Activated naive CD8-positive, alpha-beta T cell treated with anti-CD3 and anti-CD28 coated beads, Interleukin-2, amount 10 ng/mL, durations not matched to agents 7 days and 5 days (primary cell): ENCODE data around the gene TNFSF8. TPM values are rescaled to one million over a fixed set of nuclear protein-coding genes. Genes with fewer than 3 reads are reported as not detected.

Experiments
- ATAC-seq: fragments of 150-1000 bp; cut with Tn5 transposase; one replicate; pipeline ENCODE4 v1.10.0; 2021; ENCODE audit warnings: low read depth, moderate library complexity
- POLR2A ChIA-PET: fragments of 350-600 bp; sonication (Branson Sonifier 250); formaldehyde crosslinking; loops from one replicate; lab custom pipeline; 2021; ENCODE audit warnings: antibody characterized with exemption; lab: Charles Lee
- DNase-seq: peaks from one replicate; pipeline ENCODE4 v3.0.0; 2021
- H3K27ac Mint-ChIP-seq: one replicate; pipeline ENCODE4 v1.8.0; 2022; ENCODE audit warnings: mild to moderate bottlenecking, mixed read lengths
- H3K27me3 Mint-ChIP-seq: one replicate; pipeline ENCODE4 v1.8.0; 2022; ENCODE audit warnings: mild to moderate bottlenecking, moderate library complexity, mixed read lengths
- H3K36me3 Mint-ChIP-seq: one replicate; pipeline ENCODE4 v1.8.0; 2021; ENCODE audit warnings: mild to moderate bottlenecking, mixed read lengths
- H3K4me1 Mint-ChIP-seq: one replicate; pipeline ENCODE4 v1.8.0; 2021; ENCODE audit warnings: mixed read lengths
- H3K4me3 Mint-ChIP-seq: one replicate; pipeline ENCODE4 v1.8.0; 2022; ENCODE audit warnings: mild to moderate bottlenecking, moderate library complexity, mixed read lengths
- H3K9me3 Mint-ChIP-seq: one replicate; pipeline ENCODE4 v1.8.0; 2021; ENCODE audit warnings: mixed read lengths
- total RNA-seq, 2 experiments: library from RNA; stranded (reverse); gene quantifications; one replicate each; pipeline ENCODE4 v1.2.3, GENCODE V29; 2021

Gene TNFSF8
- total RNA-seq, 2 experiments from 2014 or later, result 54.2 to 56.4 TPM

GRCh38 chr9:114878879-114879564, 51.4 kb downstream of the TNFSF8 start:
- no peak for ATAC-seq
- H3K9me3 Mint-ChIP-seq, result peaks cover 23% of the 10 kb centered on the region
- no peak overlapping the region for H3K27ac Mint-ChIP-seq
- POLR2A ChIA-PET, result interaction anchor here (0.5 kb wide), 1 partner anchor 164 kb away, joined by 3 read pairs; no protein-coding TSS in a partner anchor
- H3K4me1 Mint-ChIP-seq, result no peaks in the 10 kb centered on the region
- no peaks in the 10 kb centered on the region for H3K27me3 Mint-ChIP-seq
- H3K4me3 Mint-ChIP-seq, result no peak overlapping the region
- DNase-seq, result no peak
- H3K36me3 Mint-ChIP-seq, result peaks cover 25% of the 10 kb centered on the region

- POLR2A ChIA-PET, result interaction anchor here (1.2 to 1.4 kb wide), 2 partner anchors 19 to 29 kb away, joined by 4 to 5 read pairs; no protein-coding TSS in a partner anchor
- Mint-ChIP-seq H3K36me3 (peaks cover 35% of the 10 kb centered on the region), H3K9me3 (peaks cover 13% of the 10 kb centered on the region), H3K27me3 (no peaks in the 10 kb centered on the region), H3K4me1 (peaks cover 9% of the 10 kb centered on the region), H3K4me3 (peak overlapping the region; percentile 40), H3K27ac (peak overlapping the region; percentile 79)
- ATAC-seq (peak; percentile 60), DNase-seq (peak; percentile 48)
These were observed 60.5 kb downstream of the TNFSF8 start for GRCh38 chr9:114869845-114870244.

- Mint-ChIP-seq H3K27me3 (no peaks in the 10 kb centered on the region), H3K27ac (peak overlapping the region; percentile 79), H3K9me3 (peaks cover 14% of the 10 kb centered on the region), H3K4me3 (no peak overlapping the region), H3K36me3 (peaks cover 37% of the 10 kb centered on the region), H3K4me1 (peaks cover 10% of the 10 kb centered on the region)
- POLR2A ChIA-PET, result interaction anchor here (1.2 to 1.4 kb wide), 2 partner anchors 20 to 30 kb away, joined by 4 to 5 read pairs; no protein-coding TSS in a partner anchor
- DNase-seq (no peak), ATAC-seq (no peak)
These were observed 61.0 kb downstream of the TNFSF8 start for GRCh38 chr9:114869378-114869777.

- POLR2A ChIA-PET, result no interaction called here
- no peak overlapping the region for H3K27ac Mint-ChIP-seq
- peaks cover 10% of the 10 kb centered on the region for H3K9me3 Mint-ChIP-seq
- no peaks in the 10 kb centered on the region for H3K27me3 Mint-ChIP-seq
- no peak for ATAC-seq
- H3K4me3 Mint-ChIP-seq, result no peak overlapping the region
- no peak for DNase-seq
- H3K36me3 Mint-ChIP-seq, result peaks cover 34% of the 10 kb centered on the region
- peaks cover 14% of the 10 kb centered on the region for H3K4me1 Mint-ChIP-seq
These were observed 63.1 kb downstream of the TNFSF8 start for GRCh38 chr9:114867327-114867726.

- no peak for ATAC-seq
- H3K4me3 Mint-ChIP-seq, result no peak overlapping the region
These were observed 65.9 kb downstream of the TNFSF8 start for GRCh38 chr9:114864471-114864870.

GRCh38 chr9:114861922-114862605, 68.3 kb downstream of the TNFSF8 start:
- Mint-ChIP-seq H3K27me3 (no peaks in the 10 kb centered on the region), H3K9me3 (peaks cover 10% of the 10 kb centered on the region), H3K4me1 (peaks cover 13% of the 10 kb centered on the region), H3K27ac (no peak overlapping the region), H3K36me3 (peaks cover 20% of the 10 kb centered on the region), H3K4me3 (no peak overlapping the region)
- DNase-seq, result no peak
- POLR2A ChIA-PET, result interaction anchor here (0.9 kb wide), 1 partner anchor 24 kb away, joined by 3 read pairs; no protein-coding TSS in a partner anchor
- no peak for ATAC-seq

More at GRCh38 chr9:114864471-114864870, 65.9 kb downstream of the TNFSF8 start:
- H3K4me1 Mint-ChIP-seq, result peaks cover 15% of the 10 kb centered on the region
- peaks cover 15% of the 10 kb centered on the region for H3K36me3 Mint-ChIP-seq
- DNase-seq, result no peak
- H3K27me3 Mint-ChIP-seq, result no peaks in the 10 kb centered on the region
- H3K9me3 Mint-ChIP-seq, result peaks cover 7% of the 10 kb centered on the region
- POLR2A ChIA-PET, result no interaction called here
- no peak overlapping the region for H3K27ac Mint-ChIP-seq

- no peak overlapping the region for H3K27ac Mint-ChIP-seq
- POLR2A ChIA-PET, result interaction anchor here (0.9 kb wide), 1 partner anchor 25 kb away, joined by 3 read pairs; no protein-coding TSS in a partner anchor
- no peaks in the 10 kb centered on the region for H3K27me3 Mint-ChIP-seq
- H3K4me1 Mint-ChIP-seq, result peaks cover 13% of the 10 kb centered on the region
- peaks cover 13% of the 10 kb centered on the region for H3K9me3 Mint-ChIP-seq
- no peak for ATAC-seq
- no peak overlapping the region for H3K4me3 Mint-ChIP-seq
- no peak for DNase-seq
- H3K36me3 Mint-ChIP-seq, result peaks cover 23% of the 10 kb centered on the region
These were observed 69.1 kb downstream of the TNFSF8 start for GRCh38 chr9:114861273-114861672.

GRCh38 chr9:114860187-114860586, 70.2 kb downstream of the TNFSF8 start:
- Mint-ChIP-seq H3K27ac (no peak overlapping the region), H3K36me3 (peaks cover 22% of the 10 kb centered on the region), H3K9me3 (peaks cover 15% of the 10 kb centered on the region), H3K4me1 (peaks cover 13% of the 10 kb centered on the region), H3K27me3 (no peaks in the 10 kb centered on the region), H3K4me3 (no peak overlapping the region)
- POLR2A ChIA-PET, result no interaction called here
- DNase-seq (no peak), ATAC-seq (no peak)

GRCh38 chr9:114856942-114857315, 73.5 kb downstream of the TNFSF8 start:
- DNase-seq (no peak), ATAC-seq (no peak)
- Mint-ChIP-seq H3K36me3 (peaks cover 14% of the 10 kb centered on the region), H3K9me3 (peaks cover 9% of the 10 kb centered on the region), H3K4me3 (no peak overlapping the region), H3K27ac (no peak overlapping the region), H3K4me1 (peaks cover 5% of the 10 kb centered on the region), H3K27me3 (no peaks in the 10 kb centered on the region)
- POLR2A ChIA-PET, result no interaction called here

GRCh38 chr9:114856215-114856941, 74.0 kb downstream of the TNFSF8 start:
- Mint-ChIP-seq H3K4me3 (no peak overlapping the region), H3K27me3 (no peaks in the 10 kb centered on the region), H3K36me3 (peaks cover 15% of the 10 kb centered on the region), H3K9me3 (peaks cover 10% of the 10 kb centered on the region), H3K4me1 (peaks cover 5% of the 10 kb centered on the region), H3K27ac (no peak overlapping the region)
- DNase-seq (no peak), ATAC-seq (no peak)
- POLR2A ChIA-PET, result no interaction called here

GRCh38 chr9:114855488-114855887, 74.9 kb downstream of the TNFSF8 start:
- no peak overlapping the region for H3K4me3 Mint-ChIP-seq
- DNase-seq (no peak), ATAC-seq (no peak)
- H3K27me3 Mint-ChIP-seq, result no peaks in the 10 kb centered on the region
- POLR2A ChIA-PET, result no interaction called here
- H3K4me1 Mint-ChIP-seq, result peaks cover 10% of the 10 kb centered on the region
- H3K36me3 Mint-ChIP-seq, result peaks cover 19% of the 10 kb centered on the region
- peaks cover 14% of the 10 kb centered on the region for H3K9me3 Mint-ChIP-seq
- H3K27ac Mint-ChIP-seq, result no peak overlapping the region

- ATAC-seq (no peak), DNase-seq (no peak)
- POLR2A ChIA-PET, result no interaction called here
- Mint-ChIP-seq H3K4me1 (peaks cover 8% of the 10 kb centered on the region), H3K9me3 (peaks cover 14% of the 10 kb centered on the region), H3K27ac (no peak overlapping the region), H3K27me3 (no peaks in the 10 kb centered on the region), H3K36me3 (peaks cover 19% of the 10 kb centered on the region), H3K4me3 (no peak overlapping the region)
These were observed 75.5 kb downstream of the TNFSF8 start for GRCh38 chr9:114854736-114855355.
